Activated T-cell treated with anti-CD3 and anti-CD28 coated beads, Interleukin-2, amount 50 U/mL, for 24 hours (primary cell): ENCODE measurements around the gene DNAJC18.

Experiments used
- DNase-seq: peaks from one replicate; pipeline ENCODE4 v3.0.0-alpha.2; 2020
- H3K27ac Mint-ChIP-seq: 2 replicates; pipeline ENCODE4 v1.8.0; 2020; ENCODE audit warnings: mild to moderate bottlenecking, mixed read lengths
- H3K27me3 Mint-ChIP-seq: 2 replicates; pipeline ENCODE4 v1.8.0; 2020; ENCODE audit warnings: mixed read lengths
- H3K36me3 Mint-ChIP-seq: 2 replicates; pipeline ENCODE4 v1.8.0; 2020; ENCODE audit warnings: low read depth, mixed read lengths
- H3K4me1 Mint-ChIP-seq: 2 replicates; pipeline ENCODE4 v1.8.0; 2020; ENCODE audit warnings: low read depth, mixed read lengths
- H3K4me3 Mint-ChIP-seq: 2 replicates; pipeline ENCODE4 v1.8.0; 2020; ENCODE audit warnings: mild to moderate bottlenecking, moderate library complexity, mixed read lengths
- H3K9me3 Mint-ChIP-seq: 2 replicates; pipeline ENCODE4 v1.8.0; 2020; ENCODE audit warnings: mixed read lengths

The DNAJC18 gene

DNA sequence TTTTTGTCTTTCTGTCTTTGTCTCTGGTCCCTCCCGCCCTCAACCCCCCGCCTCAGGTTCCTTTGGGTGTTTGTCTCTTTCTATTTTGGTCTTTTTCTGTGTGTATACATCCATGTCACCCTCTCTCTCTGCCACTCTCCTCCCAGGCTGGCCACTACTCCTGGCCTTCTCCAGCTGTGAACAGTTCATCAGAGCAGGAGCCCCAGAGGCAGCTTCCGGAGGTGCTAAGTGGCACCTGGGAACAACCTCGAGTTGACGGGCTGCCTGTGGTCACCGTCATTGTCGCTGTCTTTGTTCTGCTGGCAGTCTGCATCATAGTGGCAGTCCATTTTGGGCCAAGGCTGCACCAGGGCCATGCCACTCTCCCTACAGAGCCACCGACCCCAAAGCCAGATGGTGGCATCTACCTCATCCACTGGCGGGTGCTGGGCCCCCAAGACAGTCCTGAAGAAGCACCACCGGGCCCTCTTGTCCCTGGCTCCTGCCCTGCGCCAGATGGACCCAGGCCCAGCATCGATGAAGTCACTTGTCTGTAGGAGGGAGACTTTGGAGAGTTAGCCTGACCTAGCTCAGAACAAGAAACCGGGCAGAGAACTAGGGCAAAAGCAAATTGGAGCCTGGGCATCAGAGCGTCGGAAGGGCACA, 33.2 kb upstream of the DNAJC18 start:
- Mint-ChIP-seq H3K4me3 (peak overlapping the region; percentile 49), H3K27ac (peak overlapping the region; percentile 89), H3K27me3 (no peaks in the 10 kb centered on the region), H3K36me3 (peaks cover 32% of the 10 kb centered on the region), H3K4me1 (peaks cover 86% of the 10 kb centered on the region), H3K9me3 (no peaks in the 10 kb centered on the region)
- peak; percentile 58 for DNase-seq

DNA sequence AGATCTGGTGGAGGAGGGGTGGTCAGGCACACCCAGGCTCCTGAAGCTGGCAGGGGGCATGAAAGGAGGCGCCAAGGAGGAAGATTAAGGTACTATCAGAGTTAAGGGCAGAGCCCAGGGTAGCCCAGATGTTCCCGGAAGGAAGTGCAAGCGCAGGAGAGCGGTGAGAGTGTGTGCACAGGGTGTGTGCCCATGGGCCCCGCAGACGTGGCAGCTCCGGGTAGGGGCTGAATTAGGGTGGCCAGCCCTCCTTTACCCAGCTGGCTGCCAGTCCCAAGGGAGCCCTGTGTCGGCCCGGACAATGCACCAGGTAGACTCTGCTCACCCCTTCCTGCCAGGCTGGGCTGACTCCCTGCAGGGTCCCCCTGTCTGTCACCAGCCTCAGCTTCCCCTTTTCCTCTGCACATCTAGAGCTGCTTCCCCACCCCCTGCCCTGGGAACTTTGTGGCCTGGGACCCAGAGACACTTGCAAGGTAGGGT, 31.5 kb upstream of the DNAJC18 start, which contains the start of gene SMIM33:
TSS of gene SMIM33 (plus strand) at position 184 of the 480 bp plus-strand sequence. CDS start at position 302, 118 bp downstream.
- Mint-ChIP-seq H3K27me3 (no peaks in the 10 kb centered on the region), H3K9me3 (no peaks in the 10 kb centered on the region), H3K4me3 (peak within 1 kb of the TSS; percentile 69), H3K36me3 (peaks cover 16% of the 10 kb centered on the region), H3K27ac (peak within 1 kb of the TSS; percentile 91), H3K4me1 (peaks cover 73% of the 10 kb centered on the region)
- peak; percentile 73 for DNase-seq

DNA sequence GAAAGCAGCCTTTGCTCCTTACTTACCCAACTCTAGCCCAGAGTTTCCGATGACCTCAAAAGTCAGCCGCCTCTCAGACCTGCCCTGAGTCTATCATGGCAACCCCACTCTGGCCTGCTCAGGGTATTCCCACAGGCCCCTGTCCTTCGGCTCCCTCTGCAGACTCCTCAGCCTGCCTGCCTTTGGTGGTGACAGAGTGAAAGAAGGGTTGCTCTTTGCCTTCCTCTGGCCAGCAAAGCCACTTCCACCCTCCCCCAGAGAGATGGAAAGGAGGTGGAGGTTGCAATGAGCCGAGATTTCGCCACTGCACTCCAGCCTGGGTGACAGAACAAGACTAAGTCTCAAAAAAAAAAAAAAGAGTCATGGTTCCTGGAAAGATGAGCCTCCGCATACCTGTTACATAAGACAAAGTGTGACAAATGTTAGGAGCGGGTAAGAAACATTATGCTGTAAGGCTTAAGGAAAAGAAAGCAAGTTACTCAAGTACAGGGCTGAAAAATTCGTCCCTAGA, 29.2 kb upstream of the DNAJC18 start:
- Mint-ChIP-seq H3K9me3 (no peaks in the 10 kb centered on the region), H3K27ac (peak overlapping the region; percentile 5), H3K4me3 (no peak overlapping the region), H3K27me3 (no peaks in the 10 kb centered on the region), H3K36me3 (no peaks in the 10 kb centered on the region), H3K4me1 (peaks cover 51% of the 10 kb centered on the region)
- DNase-seq = peak; percentile 43

DNA sequence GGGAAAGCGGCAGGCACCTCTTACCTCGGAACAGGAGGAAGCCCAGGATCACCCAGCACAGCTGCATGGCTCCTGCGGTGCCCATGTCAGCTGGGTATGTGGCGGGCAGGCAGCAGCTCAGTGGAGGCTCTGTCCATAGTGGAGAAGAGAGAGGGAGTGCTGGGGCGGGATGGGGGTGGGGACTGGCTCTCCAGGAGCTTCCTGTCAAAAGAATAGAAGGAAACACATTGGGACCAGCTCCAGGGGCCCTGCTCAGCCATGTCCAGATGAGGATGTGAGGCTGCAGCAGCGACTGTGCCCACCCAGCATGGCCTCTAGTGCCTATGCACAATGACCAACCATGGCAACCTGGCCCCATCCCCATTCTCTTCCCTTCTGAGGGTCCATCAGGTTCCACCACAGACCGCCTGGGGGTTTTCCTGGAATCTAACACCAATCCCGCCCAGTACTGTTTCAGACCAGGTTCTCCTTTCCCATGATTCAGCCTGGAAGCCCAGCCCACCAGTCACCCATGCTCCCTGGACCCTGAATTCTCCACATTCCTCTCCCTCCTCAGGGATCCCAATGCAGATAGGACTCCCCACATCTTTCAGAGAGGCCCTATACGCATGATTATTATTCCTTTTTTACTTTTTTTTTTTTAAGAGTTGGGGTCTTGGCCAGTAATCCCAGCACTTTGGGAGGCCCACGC, 23.4 kb upstream of the DNAJC18 start, which contains the start of gene ECSCR:
TSS of gene ECSCR (minus strand) at position 158 of the 691 bp plus-strand sequence. CDS start at position 85, 73 bp downstream.
- Mint-ChIP-seq H3K4me1 (peaks cover 39% of the 10 kb centered on the region), H3K4me3 (no peak within 1 kb of the TSS), H3K27ac (peak within 1 kb of the TSS; percentile 14), H3K36me3 (no peaks in the 10 kb centered on the region), H3K27me3 (no peaks in the 10 kb centered on the region), H3K9me3 (no peaks in the 10 kb centered on the region)
- DNase-seq = no peak

DNA sequence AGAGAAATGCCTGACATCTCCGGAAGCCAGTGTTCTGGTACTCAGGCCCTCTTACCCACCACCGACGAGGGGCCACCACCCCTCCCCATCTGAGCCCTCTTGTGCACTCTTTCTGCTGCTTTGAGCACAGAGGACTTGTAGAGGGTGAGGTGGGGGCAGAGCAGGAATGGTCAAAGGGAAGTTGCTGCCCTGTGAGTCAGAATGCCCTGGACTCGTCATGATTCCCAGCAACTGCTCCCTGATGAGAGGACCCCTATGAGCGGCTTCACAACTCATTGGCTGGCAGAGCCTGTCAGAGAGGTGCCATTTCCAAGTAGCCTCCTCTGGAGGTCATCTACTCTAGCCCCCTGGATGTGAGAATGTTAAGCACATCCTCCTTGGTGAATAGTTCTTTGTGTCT, 22.4 kb upstream of the DNAJC18 start:
- Mint-ChIP-seq H3K4me3 (no peak overlapping the region), H3K27me3 (no peaks in the 10 kb centered on the region), H3K4me1 (peaks cover 48% of the 10 kb centered on the region), H3K27ac (peak overlapping the region; percentile 14), H3K9me3 (no peaks in the 10 kb centered on the region), H3K36me3 (no peaks in the 10 kb centered on the region)
- no peak for DNase-seq

DNA sequence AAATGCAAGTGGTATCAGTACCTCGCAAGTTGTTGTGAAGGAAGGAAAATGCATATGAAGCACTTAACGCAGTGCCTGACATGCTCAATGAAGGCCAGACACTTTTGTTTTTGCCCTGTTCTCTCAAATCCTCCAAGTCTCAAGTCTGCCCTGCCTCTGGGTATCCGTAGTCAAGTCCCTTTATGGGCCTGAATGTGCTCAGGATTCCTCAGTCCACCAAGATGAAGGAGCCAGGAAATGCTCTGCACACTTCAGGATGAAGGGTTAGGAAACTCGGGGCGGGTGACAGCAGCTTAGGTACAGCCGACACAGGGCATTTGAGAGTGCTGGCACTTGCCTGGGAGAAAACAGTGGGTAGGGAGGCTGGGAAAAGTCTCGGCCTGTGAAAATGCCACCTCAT, 21.9 kb upstream of the DNAJC18 start:
- no peak overlapping the region for H3K4me3 Mint-ChIP-seq
- H3K27me3 Mint-ChIP-seq = no peaks in the 10 kb centered on the region
- no peaks in the 10 kb centered on the region for H3K36me3 Mint-ChIP-seq
- DNase-seq = no peak
- peaks cover 53% of the 10 kb centered on the region for H3K4me1 Mint-ChIP-seq
- peak overlapping the region; percentile 14 for H3K27ac Mint-ChIP-seq
- no peaks in the 10 kb centered on the region for H3K9me3 Mint-ChIP-seq

DNA sequence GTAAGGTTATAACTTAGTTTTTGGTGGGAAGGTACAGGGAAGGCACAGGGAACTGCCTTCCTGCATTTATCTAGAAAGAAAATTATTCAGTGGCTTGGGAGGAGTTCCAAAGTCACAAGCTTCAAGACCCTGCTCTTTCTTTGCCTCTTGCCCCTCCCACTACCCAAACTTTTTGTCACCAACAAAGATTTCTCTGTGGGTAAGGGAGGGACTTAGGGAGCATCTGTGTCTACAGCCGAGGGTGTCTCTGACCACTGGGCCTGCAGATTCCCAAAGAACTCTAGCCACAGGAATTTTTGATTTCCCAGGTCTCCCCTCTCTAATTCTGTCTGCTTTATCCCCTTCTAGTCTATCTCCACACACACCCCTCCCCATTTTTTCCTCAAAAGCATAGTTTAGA, 21.1 kb upstream of the DNAJC18 start:
- Mint-ChIP-seq H3K27ac (peak overlapping the region; percentile 91), H3K27me3 (no peaks in the 10 kb centered on the region), H3K9me3 (no peaks in the 10 kb centered on the region), H3K4me3 (peak overlapping the region; percentile 38), H3K4me1 (peaks cover 57% of the 10 kb centered on the region), H3K36me3 (no peaks in the 10 kb centered on the region)
- DNase-seq = no peak

GRCh38 chr5:139459451-139459934, 20.2 kb upstream of the DNAJC18 start:
- Mint-ChIP-seq H3K9me3 (no peaks in the 10 kb centered on the region), H3K27me3 (no peaks in the 10 kb centered on the region), H3K4me3 (peak overlapping the region; percentile 38), H3K27ac (peak overlapping the region; percentile 91), H3K36me3 (no peaks in the 10 kb centered on the region), H3K4me1 (peaks cover 66% of the 10 kb centered on the region)
- no peak for DNase-seq

DNA sequence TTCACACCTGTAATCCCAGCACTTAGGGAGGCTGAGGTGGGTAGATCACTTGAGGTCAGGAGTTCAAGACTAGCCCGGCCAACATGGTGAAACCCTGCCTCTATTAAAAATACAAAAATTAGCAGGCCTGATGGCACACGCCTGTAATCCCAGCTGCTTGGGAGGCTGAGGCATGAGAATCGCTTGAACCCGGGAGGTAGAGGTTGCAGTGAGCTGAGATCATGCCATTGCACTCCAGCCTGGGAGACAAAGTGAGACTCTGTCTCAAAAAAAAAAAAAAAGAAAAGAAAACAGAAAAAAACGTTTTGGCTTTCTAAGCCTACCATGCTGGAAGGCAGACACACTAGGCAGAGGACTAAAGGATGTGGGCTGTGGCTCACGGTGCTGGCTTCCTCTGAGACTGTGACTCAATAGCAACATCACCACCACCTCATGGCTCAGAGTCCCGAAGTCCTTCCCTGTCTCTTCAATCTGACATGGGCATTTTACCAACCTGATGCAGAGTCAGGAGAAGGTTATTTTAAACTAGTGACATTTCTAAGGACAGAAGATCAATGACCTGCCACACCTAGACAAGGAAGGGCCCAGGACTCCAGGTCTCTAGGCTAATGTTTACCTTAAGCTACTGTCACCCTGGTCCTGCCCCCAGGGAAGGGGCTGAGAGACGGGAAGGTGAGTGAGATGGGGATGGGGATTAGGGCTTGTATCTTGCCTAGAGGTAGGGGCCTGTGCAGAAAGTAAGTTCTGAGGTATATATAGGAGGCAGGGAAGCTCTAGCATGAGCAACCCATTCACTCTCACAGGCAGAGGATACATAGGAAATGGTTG, 19.5 kb upstream of the DNAJC18 start:
- Mint-ChIP-seq H3K4me1 (peaks cover 73% of the 10 kb centered on the region), H3K9me3 (no peaks in the 10 kb centered on the region), H3K36me3 (no peaks in the 10 kb centered on the region), H3K27me3 (no peaks in the 10 kb centered on the region), H3K27ac (peak overlapping the region; percentile 91), H3K4me3 (peak overlapping the region; percentile 38)
- peak; percentile 74 for DNase-seq

- no peak for DNase-seq
- H3K9me3 Mint-ChIP-seq = no peaks in the 10 kb centered on the region
- H3K4me1 Mint-ChIP-seq = peaks cover 76% of the 10 kb centered on the region
- peak overlapping the region; percentile 73 for H3K27ac Mint-ChIP-seq
- H3K4me3 Mint-ChIP-seq = no peak overlapping the region
- no peaks in the 10 kb centered on the region for H3K36me3 Mint-ChIP-seq
- H3K27me3 Mint-ChIP-seq = no peaks in the 10 kb centered on the region
Observed at GRCh38 chr5:139457653-139458306, 18.5 kb upstream of the DNAJC18 start.

- DNase-seq = no peak
- Mint-ChIP-seq H3K27ac (peak overlapping the region; percentile 73), H3K9me3 (no peaks in the 10 kb centered on the region), H3K4me3 (no peak overlapping the region), H3K27me3 (no peaks in the 10 kb centered on the region), H3K4me1 (peaks cover 76% of the 10 kb centered on the region), H3K36me3 (no peaks in the 10 kb centered on the region)
Observed at GRCh38 chr5:139457241-139457640, 17.9 kb upstream of the DNAJC18 start.

GRCh38 chr5:139456776-139457175, 17.5 kb upstream of the DNAJC18 start:
- Mint-ChIP-seq H3K27ac (peak overlapping the region; percentile 73), H3K4me1 (peaks cover 75% of the 10 kb centered on the region), H3K4me3 (no peak overlapping the region)

DNA sequence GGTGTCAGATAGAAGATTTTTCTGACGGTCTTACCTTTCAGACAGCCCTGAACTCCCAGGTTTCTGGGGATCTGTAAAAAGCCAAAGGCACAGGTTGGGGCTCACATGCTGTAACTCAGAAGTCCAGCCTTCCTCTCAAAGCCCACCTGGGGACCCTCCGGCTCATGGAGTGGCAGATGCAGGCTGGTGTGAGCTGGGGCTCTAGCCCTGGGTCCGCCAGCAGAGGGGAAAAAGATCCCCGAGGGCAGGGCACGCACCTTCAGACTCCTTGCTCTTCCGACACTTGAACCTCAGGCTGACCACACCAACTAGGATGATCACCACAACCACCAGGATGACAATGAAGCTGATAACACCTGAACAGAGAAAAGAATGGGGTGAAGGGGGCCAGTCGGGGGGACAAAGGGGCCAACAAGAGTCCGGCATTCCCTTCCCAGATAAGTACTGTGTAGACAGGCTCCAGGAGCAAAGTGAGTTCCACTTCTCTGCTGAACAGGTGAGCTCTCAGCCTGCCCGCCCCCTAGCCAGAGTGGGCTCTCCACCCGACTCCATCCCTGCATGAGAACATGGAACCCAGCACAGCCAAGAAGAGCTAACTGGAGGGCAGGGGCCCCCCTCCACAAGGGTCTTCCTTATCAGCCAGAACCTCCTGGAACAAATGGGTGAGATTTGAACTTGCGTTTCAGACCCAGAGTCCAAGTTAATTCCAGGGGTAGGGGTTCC, 15.4 kb upstream of the DNAJC18 start:
- Mint-ChIP-seq H3K9me3 (no peaks in the 10 kb centered on the region), H3K4me1 (peaks cover 54% of the 10 kb centered on the region), H3K27me3 (no peaks in the 10 kb centered on the region), H3K4me3 (no peak overlapping the region), H3K36me3 (no peaks in the 10 kb centered on the region), H3K27ac (peak overlapping the region; percentile 61)
- DNase-seq = peak; percentile 32

More at GRCh38 chr5:139456776-139457175, 17.5 kb upstream of the DNAJC18 start:
- Mint-ChIP-seq H3K27me3 (no peaks in the 10 kb centered on the region), H3K36me3 (no peaks in the 10 kb centered on the region), H3K9me3 (no peaks in the 10 kb centered on the region)
- DNase-seq = no peak
